Measurements from ENCODE around the gene PARN.

The PARN gene

GRCh38 chr16:14470788-14471187, 159.3 kb downstream of the PARN start:
- TF ChIP-seq POU2F2 (IDR thresholded peaks at IDR 0.05; ENCODE audit: low read depth, low read length) (no peak), POLR2AphosphoS5 (IDR thresholded peaks at IDR 0.05; ENCODE audit: low read depth, low read length) (no peak), SPI1 (IDR thresholded peaks at IDR 0.05; ENCODE audit: low read depth, low read length) (no peak), TAF1 (IDR thresholded peaks at IDR 0.05; ENCODE audit: low read depth, low read length) (no peak), PAX5 (IDR thresholded peaks at IDR 0.05; ENCODE audit: insufficient read depth, low read length, severe bottlenecking) (no peak), POLR2A (IDR thresholded peaks at IDR 0.05; ENCODE audit: low read depth, low read length) (no peak)
- no peak for DNase-seq (ENCODE audit: insufficient read length, low spot score)
- FAIRE-seq = no peak

GRCh38 chr16:14465799-14466198, 164.3 kb downstream of the PARN start:
- FAIRE-seq = no peak

GRCh38 chr16:14464796-14465195, 165.3 kb downstream of the PARN start:
- no peak for FAIRE-seq
- no peak for DNase-seq (ENCODE audit: insufficient read length, low spot score)
- TF ChIP-seq POU2F2 (IDR thresholded peaks at IDR 0.05; ENCODE audit: low read depth, low read length) (no peak), SPI1 (IDR thresholded peaks at IDR 0.05; ENCODE audit: low read depth, low read length) (no peak), POLR2A (IDR thresholded peaks at IDR 0.05; ENCODE audit: low read depth, low read length) (no peak), TAF1 (IDR thresholded peaks at IDR 0.05; ENCODE audit: low read depth, low read length) (no peak), POLR2AphosphoS5 (IDR thresholded peaks at IDR 0.05; ENCODE audit: low read depth, low read length) (no peak), PAX5 (IDR thresholded peaks at IDR 0.05; ENCODE audit: insufficient read depth, low read length, severe bottlenecking) (no peak)

More at GRCh38 chr16:14465799-14466198, 164.3 kb downstream of the PARN start:
- TF ChIP-seq TAF1 (IDR thresholded peaks at IDR 0.05; ENCODE audit: low read depth, low read length) = no peak
- no peak for TF ChIP-seq POLR2AphosphoS5 (IDR thresholded peaks at IDR 0.05; ENCODE audit: low read depth, low read length)
- no peak for TF ChIP-seq POU2F2 (IDR thresholded peaks at IDR 0.05; ENCODE audit: low read depth, low read length)
- TF ChIP-seq POLR2A (IDR thresholded peaks at IDR 0.05; ENCODE audit: low read depth, low read length) = no peak
- no peak for TF ChIP-seq PAX5 (IDR thresholded peaks at IDR 0.05; ENCODE audit: insufficient read depth, low read length, severe bottlenecking)
- TF ChIP-seq SPI1 (IDR thresholded peaks at IDR 0.05; ENCODE audit: low read depth, low read length) = no peak
- DNase-seq (ENCODE audit: insufficient read length, low spot score) = no peak

- no peak for FAIRE-seq
- no peak for TF ChIP-seq SPI1 (IDR thresholded peaks at IDR 0.05; ENCODE audit: low read depth, low read length)
- no peak for TF ChIP-seq POU2F2 (IDR thresholded peaks at IDR 0.05; ENCODE audit: low read depth, low read length)
- no peak for TF ChIP-seq PAX5 (IDR thresholded peaks at IDR 0.05; ENCODE audit: insufficient read depth, low read length, severe bottlenecking)
- TF ChIP-seq POLR2A (IDR thresholded peaks at IDR 0.05; ENCODE audit: low read depth, low read length) = no peak
- no peak for TF ChIP-seq POLR2AphosphoS5 (IDR thresholded peaks at IDR 0.05; ENCODE audit: low read depth, low read length)
- TF ChIP-seq TAF1 (IDR thresholded peaks at IDR 0.05; ENCODE audit: low read depth, low read length) = no peak
- no peak for DNase-seq (ENCODE audit: insufficient read length, low spot score)
These were observed 165.9 kb downstream of the PARN start for GRCh38 chr16:14464192-14464591.

- DNase-seq (ENCODE audit: insufficient read length, low spot score) (no peak), FAIRE-seq (no peak)
- TF ChIP-seq POLR2A (IDR thresholded peaks at IDR 0.05; ENCODE audit: low read depth, low read length) (no peak), TAF1 (IDR thresholded peaks at IDR 0.05; ENCODE audit: low read depth, low read length) (no peak), POLR2AphosphoS5 (IDR thresholded peaks at IDR 0.05; ENCODE audit: low read depth, low read length) (no peak), PAX5 (IDR thresholded peaks at IDR 0.05; ENCODE audit: insufficient read depth, low read length, severe bottlenecking) (no peak), SPI1 (IDR thresholded peaks at IDR 0.05; ENCODE audit: low read depth, low read length) (no peak), POU2F2 (IDR thresholded peaks at IDR 0.05; ENCODE audit: low read depth, low read length) (no peak)
These were observed 167.2 kb downstream of the PARN start for GRCh38 chr16:14462811-14463210.

- no peak for DNase-seq (ENCODE audit: insufficient read length, low spot score)
- TF ChIP-seq PAX5 (IDR thresholded peaks at IDR 0.05; ENCODE audit: insufficient read depth, low read length, severe bottlenecking) = no peak
- no peak for TF ChIP-seq POLR2A (IDR thresholded peaks at IDR 0.05; ENCODE audit: low read depth, low read length)
- no peak for TF ChIP-seq POLR2AphosphoS5 (IDR thresholded peaks at IDR 0.05; ENCODE audit: low read depth, low read length)
- FAIRE-seq = no peak
These were observed 169.3 kb downstream of the PARN start for GRCh38 chr16:14460726-14461125.

GRCh38 chr16:14458576-14458975, 171.5 kb downstream of the PARN start:
- DNase-seq (ENCODE audit: insufficient read length, low spot score) (no peak), FAIRE-seq (no peak)
- no peak for TF ChIP-seq PAX5 (IDR thresholded peaks at IDR 0.05; ENCODE audit: insufficient read depth, low read length, severe bottlenecking)
- TF ChIP-seq POLR2A (IDR thresholded peaks at IDR 0.05; ENCODE audit: low read depth, low read length) = no peak
- no peak for TF ChIP-seq SPI1 (IDR thresholded peaks at IDR 0.05; ENCODE audit: low read depth, low read length)
- no peak for TF ChIP-seq TAF1 (IDR thresholded peaks at IDR 0.05; ENCODE audit: low read depth, low read length)
- TF ChIP-seq POU2F2 (IDR thresholded peaks at IDR 0.05; ENCODE audit: low read depth, low read length) = no peak
- no peak for TF ChIP-seq POLR2AphosphoS5 (IDR thresholded peaks at IDR 0.05; ENCODE audit: low read depth, low read length)

GRCh38 chr16:14456793-14457481, 173.1 kb downstream of the PARN start:
- FAIRE-seq = no peak
- DNase-seq (ENCODE audit: insufficient read length, low spot score) = no peak
- TF ChIP-seq POU2F2 (IDR thresholded peaks at IDR 0.05; ENCODE audit: low read depth, low read length) = no peak
- TF ChIP-seq TAF1 (IDR thresholded peaks at IDR 0.05; ENCODE audit: low read depth, low read length) = no peak
- TF ChIP-seq POLR2AphosphoS5 (IDR thresholded peaks at IDR 0.05; ENCODE audit: low read depth, low read length) = no peak
- TF ChIP-seq POLR2A (IDR thresholded peaks at IDR 0.05; ENCODE audit: low read depth, low read length) = no peak
- no peak for TF ChIP-seq PAX5 (IDR thresholded peaks at IDR 0.05; ENCODE audit: insufficient read depth, low read length, severe bottlenecking)
- TF ChIP-seq SPI1 (IDR thresholded peaks at IDR 0.05; ENCODE audit: low read depth, low read length) = no peak

- peak; percentile 75 for FAIRE-seq
- TF ChIP-seq POLR2AphosphoS5 (IDR thresholded peaks at IDR 0.05; ENCODE audit: low read depth, low read length) (no peak), POLR2A (IDR thresholded peaks at IDR 0.05; ENCODE audit: low read depth, low read length) (no peak), TAF1 (IDR thresholded peaks at IDR 0.05; ENCODE audit: low read depth, low read length) (no peak), PAX5 (IDR thresholded peaks at IDR 0.05; ENCODE audit: insufficient read depth, low read length, severe bottlenecking) (no peak), SPI1 (IDR thresholded peaks at IDR 0.05; ENCODE audit: low read depth, low read length) (no peak), POU2F2 (IDR thresholded peaks at IDR 0.05; ENCODE audit: low read depth, low read length) (no peak)
- no peak for DNase-seq (ENCODE audit: insufficient read length, low spot score)
These were observed 174.5 kb downstream of the PARN start for GRCh38 chr16:14455573-14455972.
